Fibroblast of the aortic adventitia (primary cell): ENCODE data around the gene CEP83. TPM values are rescaled to one million over a fixed set of nuclear protein-coding genes. Genes with fewer than 3 reads are reported as not detected.

ENCODE experiments used
- DNase-seq: peaks from one replicate; pipeline ENCODE4 v3.0.0-alpha.2; 2010; ENCODE audit warnings: low read depth
- H3K4me3 ChIP-seq: 2 replicates; pipeline ENCODE4 v1.5.1; 2011; ENCODE audit warnings: low read depth, mild to moderate bottlenecking, control low read depth, low read length, moderate library complexity
- CTCF ChIP-seq: IDR thresholded peaks from 2 replicates; pipeline ENCODE4 v1.5.1; 2011; ENCODE audit warnings: mild to moderate bottlenecking, low read length, control low read depth, inconsistent platforms; ENCODE audit not compliant: insufficient read depth
- total RNA-seq: library from RNA; depleted of rRNA; stranded (reverse); fragments of >200 nt; gene quantifications from 2 replicates; pipeline ENCODE4 v1.2.3, GENCODE V29; 2012; ENCODE audit warnings: low replicate concordance

Gene CEP83
- total RNA-seq, 1 donor: 15.8 TPM

GRCh38 chr12:94286583-94287244, 173.0 kb downstream of the CEP83 start:
- H3K4me3 ChIP-seq: no peak overlapping the region
- no peak for DNase-seq
- no peak for TF ChIP-seq CTCF

GRCh38 chr12:94285943-94286582, 173.6 kb downstream of the CEP83 start:
- DNase-seq: no peak
- TF ChIP-seq CTCF: no peak
- H3K4me3 ChIP-seq: no peak overlapping the region

GRCh38 chr12:94284859-94285258, 174.8 kb downstream of the CEP83 start:
- no peak for DNase-seq
- H3K4me3 ChIP-seq: no peak overlapping the region
- TF ChIP-seq CTCF: no peak

- no peak for TF ChIP-seq CTCF
- H3K4me3 ChIP-seq: no peak overlapping the region
- no peak for DNase-seq
Measured at GRCh38 chr12:94284046-94284445, 175.6 kb downstream of the CEP83 start.

GRCh38 chr12:94282675-94283074, 177.0 kb downstream of the CEP83 start:
- H3K4me3 ChIP-seq: no peak overlapping the region
- no peak for TF ChIP-seq CTCF
- DNase-seq: no peak

- no peak for TF ChIP-seq CTCF
- no peak for DNase-seq
- H3K4me3 ChIP-seq: no peak overlapping the region
Measured at GRCh38 chr12:94280063-94280462, 179.6 kb downstream of the CEP83 start.
